Vagina (tissue), 2 donors: ENCODE data around the gene EFTUD2. TPM values are rescaled to one million over a fixed set of nuclear protein-coding genes. Genes with fewer than 3 reads are reported as not detected.

Experiments used
- DNase-seq, 2 donors: peaks; one replicate each; pipeline ENCODE4 v3.0.0-alpha.2; 2017; ENCODE audit errors: extremely low spot score in 2 of 2
- H3K27ac ChIP-seq: fragments of 200-600 bp; sonication (generic); one replicate; pipeline ENCODE4 v1.5.1; 2019
- H3K27me3 ChIP-seq: fragments of 200-600 bp; sonication (generic); one replicate; pipeline ENCODE4 v1.5.1; 2019
- H3K36me3 ChIP-seq, 2 donors: fragments of 200-600 bp; sonication (generic); one replicate each; pipeline ENCODE4 v1.5.1; 2017 to 2019
- H3K4me1 ChIP-seq: fragments of 200-600 bp; sonication (generic); one replicate; pipeline ENCODE4 v1.5.1; 2019
- H3K4me3 ChIP-seq, 2 donors: fragments of 200-600 bp; sonication (generic); 1 replicate in 1 of 2; 2 replicates in 1 of 2; pipeline ENCODE4 v1.5.1; 2016 to 2019
- H3K9me3 ChIP-seq: fragments of 200-600 bp; sonication (generic); one replicate; pipeline ENCODE4 v1.5.1; 2019
- CTCF ChIP-seq, 3 experiments: fragments of 450-650 bp in 2 of 3; fragments of 200-600 bp in 1 of 3; sonication (generic) in 1 of 3; IDR thresholded peaks; one replicate each; pipeline ENCODE4 v1.5.1; 2017 to 2019; ENCODE audit warnings: antibody characterized with exemption in 3 of 3, mild to moderate bottlenecking in 2 of 3, moderate library complexity in 2 of 3
- POLR2A ChIP-seq, 2 donors: fragments of 450-650 bp; IDR thresholded peaks; one replicate each; pipeline ENCODE4 v1.6.1; 2017; ENCODE audit warnings: antibody characterized with exemption in 2 of 2, mild to moderate bottlenecking in 2 of 2, moderate library complexity in 2 of 2
- POLR2AphosphoS5 ChIP-seq, 2 donors: sonication (generic); formaldehyde crosslinking; IDR thresholded peaks; one replicate each; pipeline ENCODE4 v1.9.0; 2017; ENCODE audit warnings: antibody characterized with exemption in 2 of 2, mild to moderate bottlenecking in 2 of 2, low read depth in 1 of 2; ENCODE audit not compliant: insufficient read depth in 1 of 2
- intact Hi-C: fragments of 100-400 bp; cut with DNase I; formaldehyde crosslinking; loops from one replicate; pipeline ENCODE4 v1.15.1; 2023
- total RNA-seq: library from RNA; depleted of rRNA; stranded (reverse); fragments of >200 nt; gene quantifications from one replicate; pipeline ENCODE4 v1.2.3, GENCODE V29; 2016

Gene EFTUD2
- total RNA-seq, 1 donor from 2014 or later: 55.5 TPM

GRCh38 chr17:44904001-44904984 is 5.0 kb upstream of the EFTUD2 start:
- Histone ChIP-seq H3K4me3 (no peak overlapping the region), H3K36me3 (no peaks in the 10 kb centered on the region), H3K27me3 (no peaks in the 10 kb centered on the region), H3K4me1 (peaks cover 13% of the 10 kb centered on the region), H3K9me3 (no peaks in the 10 kb centered on the region), H3K27ac (no peak overlapping the region)
- DNase-seq: no peak
- intact Hi-C loops: no loop called here
- TF ChIP-seq POLR2A (IDR thresholded peaks at IDR 0.05) (no peak), POLR2AphosphoS5 (IDR thresholded peaks at IDR 0.05; ENCODE audit: insufficient read depth in 1 of 2, low read depth in 1 of 2) (no peak), CTCF (IDR thresholded peaks at IDR 0.05) (no peak)

GRCh38 chr17:44903012-44903685 is 3.9 kb upstream of the EFTUD2 start:
- DNase-seq: no peak
- Histone ChIP-seq H3K27ac (no peak overlapping the region), H3K4me3 (no peak overlapping the region), H3K4me1 (peaks cover 18% of the 10 kb centered on the region), H3K9me3 (no peaks in the 10 kb centered on the region), H3K27me3 (no peaks in the 10 kb centered on the region), H3K36me3 (no peaks in the 10 kb centered on the region)
- no peak for TF ChIP-seq CTCF (IDR thresholded peaks at IDR 0.05)
- TF ChIP-seq POLR2AphosphoS5 (IDR thresholded peaks at IDR 0.05; ENCODE audit: insufficient read depth in 1 of 2, low read depth in 1 of 2): no peak
- TF ChIP-seq POLR2A (IDR thresholded peaks at IDR 0.05): no peak
- intact Hi-C loops: no loop called here

GRCh38 chr17:44902135-44902760 is 3.0 kb upstream of the EFTUD2 start:
- DNase-seq: no peak
- TF ChIP-seq POLR2A (IDR thresholded peaks at IDR 0.05): no peak
- no peak for TF ChIP-seq CTCF (IDR thresholded peaks at IDR 0.05)
- TF ChIP-seq POLR2AphosphoS5 (IDR thresholded peaks at IDR 0.05; ENCODE audit: insufficient read depth in 1 of 2, low read depth in 1 of 2): no peak
- Histone ChIP-seq H3K4me1 (peaks cover 27% of the 10 kb centered on the region), H3K27ac (no peak overlapping the region), H3K9me3 (no peaks in the 10 kb centered on the region), H3K27me3 (no peaks in the 10 kb centered on the region), H3K36me3 (no peaks in the 10 kb centered on the region), H3K4me3 (no peak overlapping the region)
- intact Hi-C loops: no loop called here

- intact Hi-C loops: no loop called here
- DNase-seq: no peak
- Histone ChIP-seq H3K4me3 (no peak overlapping the region), H3K4me1 (peaks cover 34% of the 10 kb centered on the region), H3K27me3 (no peaks in the 10 kb centered on the region), H3K36me3 (no peaks in the 10 kb centered on the region), H3K27ac (no peak overlapping the region), H3K9me3 (no peaks in the 10 kb centered on the region)
- TF ChIP-seq CTCF (IDR thresholded peaks at IDR 0.05) (no peak), POLR2A (IDR thresholded peaks at IDR 0.05) (no peak), POLR2AphosphoS5 (IDR thresholded peaks at IDR 0.05; ENCODE audit: insufficient read depth in 1 of 2, low read depth in 1 of 2) (no peak)
These were observed 2.2 kb upstream of the EFTUD2 start for GRCh38 chr17:44901411-44901921.
